ENCODE data around the gene KRTAP5-4. TPM values are rescaled to one million over a fixed set of nuclear protein-coding genes. Genes with fewer than 3 reads are reported as not detected.
A peak's percentile ranks its signal among the peaks of the same experiment; 100 is the strongest.
"Not testable (repeated sequence)": the region's sequence is repeated elsewhere in the genome, so short reads cannot be mapped to it uniquely, and the experiment has no call there.

KRTAP5-4 gene
- total and polyA plus RNA-seq, 8 donors = not detected

DNA sequence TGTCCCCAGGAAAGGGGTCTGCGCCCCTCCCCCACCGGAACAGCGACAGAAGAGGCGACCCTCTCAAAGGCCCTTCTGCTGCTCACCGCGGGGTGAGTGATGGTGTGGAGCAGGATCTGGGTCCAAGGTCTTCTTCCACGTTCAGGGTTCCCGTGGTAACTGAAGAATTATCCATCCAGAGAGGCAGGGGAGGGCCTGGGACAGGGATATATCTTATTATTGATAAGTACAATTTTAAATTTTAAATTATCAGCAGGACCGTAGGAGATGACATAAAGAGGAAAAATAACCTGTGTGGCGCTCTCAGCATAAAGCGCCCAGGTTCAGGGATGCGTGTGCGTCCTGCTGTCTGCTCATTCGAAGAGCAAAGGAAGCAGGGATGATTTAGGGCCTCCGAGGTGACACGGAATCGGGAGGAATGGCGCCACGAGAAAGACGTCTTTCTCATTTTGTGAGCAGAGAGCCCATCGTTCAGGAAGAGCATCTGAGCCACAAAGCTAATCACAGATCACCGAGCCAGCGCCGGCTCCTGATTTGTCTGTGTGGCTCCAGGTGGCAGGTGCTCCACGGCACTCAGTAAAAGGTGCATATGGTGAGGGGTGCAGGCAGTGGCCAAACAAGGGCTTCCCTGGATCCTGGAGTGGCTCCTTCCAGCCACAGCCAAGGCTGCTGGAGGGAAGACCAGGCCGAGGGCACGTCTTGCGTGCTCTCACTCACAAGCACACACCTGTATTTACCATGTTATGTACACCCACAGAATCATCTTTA lies 26.9 kb upstream of the KRTAP5-4 start:
- ATAC-seq = no peak
- TF ChIP-seq, protein P1, sequence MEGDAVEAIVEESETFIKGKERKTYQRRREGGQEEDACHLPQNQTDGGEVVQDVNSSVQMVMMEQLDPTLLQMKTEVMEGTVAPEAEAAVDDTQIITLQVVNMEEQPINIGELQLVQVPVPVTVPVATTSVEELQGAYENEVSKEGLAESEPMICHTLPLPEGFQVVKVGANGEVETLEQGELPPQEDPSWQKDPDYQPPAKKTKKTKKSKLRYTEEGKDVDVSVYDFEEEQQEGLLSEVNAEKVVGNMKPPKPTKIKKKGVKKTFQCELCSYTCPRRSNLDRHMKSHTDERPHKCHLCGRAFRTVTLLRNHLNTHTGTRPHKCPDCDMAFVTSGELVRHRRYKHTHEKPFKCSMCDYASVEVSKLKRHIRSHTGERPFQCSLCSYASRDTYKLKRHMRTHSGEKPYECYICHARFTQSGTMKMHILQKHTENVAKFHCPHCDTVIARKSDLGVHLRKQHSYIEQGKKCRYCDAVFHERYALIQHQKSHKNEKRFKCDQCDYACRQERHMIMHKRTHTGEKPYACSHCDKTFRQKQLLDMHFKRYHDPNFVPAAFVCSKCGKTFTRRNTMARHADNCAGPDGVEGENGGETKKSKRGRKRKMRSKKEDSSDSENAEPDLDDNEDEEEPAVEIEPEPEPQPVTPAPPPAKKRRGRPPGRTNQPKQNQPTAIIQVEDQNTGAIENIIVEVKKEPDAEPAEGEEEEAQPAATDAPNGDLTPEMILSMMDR (IDR thresholded peaks at IDR 0.05) = no peak
- H3K36me3 ChIP-seq = no peaks in the 10 kb centered on the region
- peaks cover 0 to 5% of the 10 kb centered on the region in 2 donors for H3K4me1 ChIP-seq
- no peak overlapping the region for H3K4me3 ChIP-seq
- no peak for DNase-seq
- intact Hi-C loops (cut with DNase I) = no loop called here
- H3K27ac ChIP-seq = no peak overlapping the region
- peaks cover 0 to 25% of the 10 kb centered on the region in 2 donors for H3K27me3 ChIP-seq
- H3K9me3 ChIP-seq = no peaks in the 10 kb centered on the region

DNA sequence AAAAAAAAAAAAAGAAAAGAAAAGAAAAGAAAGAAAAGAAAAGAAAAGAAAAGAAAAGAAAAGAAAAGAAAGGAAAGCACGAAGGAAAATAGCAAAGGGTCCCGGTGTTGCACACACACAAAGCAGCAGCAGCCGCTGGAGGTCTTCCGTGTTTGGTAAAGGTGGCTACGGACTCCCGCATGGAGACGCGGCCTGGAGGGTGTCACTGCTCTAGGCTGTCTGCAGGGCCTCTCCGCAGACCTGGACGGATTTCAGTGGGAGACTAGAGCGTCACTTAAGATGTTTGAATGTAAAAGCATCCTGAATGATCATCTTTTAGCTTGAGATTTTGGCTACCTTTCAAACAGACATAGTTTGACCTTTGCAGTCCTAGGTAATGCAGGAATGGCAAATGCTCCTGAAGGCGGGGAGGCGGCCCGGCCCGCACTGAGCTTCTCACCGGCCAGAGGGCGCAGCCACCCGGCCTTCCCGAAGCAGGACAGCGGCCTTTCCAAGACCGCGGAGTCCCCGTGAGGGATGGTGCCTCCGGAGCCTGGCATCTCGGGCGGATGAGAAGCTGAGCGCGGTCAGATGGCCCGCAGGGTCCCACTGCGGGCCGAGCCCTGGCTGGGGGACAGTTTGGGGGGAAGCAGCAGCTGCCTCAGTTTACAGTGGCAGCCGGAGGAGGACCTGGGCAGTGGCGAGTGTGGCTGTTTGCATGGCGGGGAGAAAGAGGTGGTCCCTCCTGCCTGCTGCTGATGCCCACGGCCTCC lies 26.1 kb upstream of the KRTAP5-4 start:
- Histone ChIP-seq H3K9me3 (no peaks in the 10 kb centered on the region), H3K4me1 (peaks cover 0 to 5% of the 10 kb centered on the region in 2 donors), H3K27me3 (peaks cover 0 to 22% of the 10 kb centered on the region in 2 donors), H3K27ac (no peak overlapping the region), H3K36me3 (no peaks in the 10 kb centered on the region), H3K4me3 (no peak overlapping the region)
- ATAC-seq = no peak
- peak in 1 of 4 donors; percentile 73 for DNase-seq
- TF ChIP-seq, protein P1 (IDR thresholded peaks at IDR 0.05) = no peak
- intact Hi-C loops (cut with DNase I) = no loop called here

DNA sequence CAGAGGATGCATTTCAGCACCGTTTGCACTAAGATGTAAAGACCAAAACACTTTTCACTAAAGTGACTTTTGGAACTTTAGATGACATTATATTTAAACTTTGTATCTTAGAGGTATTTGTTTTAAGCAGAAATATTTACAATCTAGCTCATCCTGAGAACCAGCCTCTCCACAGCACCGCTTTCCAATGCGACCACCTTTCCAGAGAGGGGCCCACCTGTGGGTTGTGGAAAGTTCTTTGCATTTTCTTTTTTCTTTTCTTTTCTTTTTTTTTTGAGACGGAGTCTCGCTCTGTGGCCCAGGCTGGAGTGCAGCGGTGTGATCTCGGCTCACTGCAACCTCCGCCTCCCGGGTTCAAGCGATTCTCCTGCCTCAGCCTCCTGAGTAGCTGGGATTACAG lies 24.6 kb upstream of the KRTAP5-4 start:
- ATAC-seq, H3K36me3 ChIP-seq: not testable (repeated sequence)

DNA sequence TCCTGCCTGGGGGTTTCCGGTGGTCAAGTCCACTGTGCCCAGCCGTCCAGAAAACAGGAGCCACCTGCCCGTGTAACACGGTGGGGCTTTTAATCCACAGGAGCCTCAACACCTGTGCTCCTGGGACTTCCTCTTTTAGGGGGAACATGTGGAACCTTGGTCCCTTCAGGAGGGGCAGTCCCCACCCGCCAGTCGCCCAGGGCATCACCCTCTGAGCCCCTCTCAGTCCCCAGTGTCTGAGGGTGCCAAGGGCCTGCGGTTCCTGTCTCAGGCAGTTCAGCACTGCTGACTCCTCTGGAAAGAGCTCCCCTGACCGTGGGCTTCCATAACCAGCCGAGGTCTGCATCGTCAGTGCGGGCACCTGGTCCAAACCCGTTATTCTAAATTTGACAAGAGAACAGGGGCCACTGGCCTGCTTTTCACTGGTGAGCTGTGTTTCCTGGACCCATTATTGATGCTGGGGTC lies 23.5 kb upstream of the KRTAP5-4 start:
- H3K27ac ChIP-seq = no peak overlapping the region
- H3K27me3 ChIP-seq = peaks cover 0 to 30% of the 10 kb centered on the region in 2 donors
- no peaks in the 10 kb centered on the region for H3K9me3 ChIP-seq
- ATAC-seq = no peak
- H3K4me3 ChIP-seq = no peak overlapping the region
- intact Hi-C loops (cut with DNase I) = no loop called here
- peaks cover 0 to 2% of the 10 kb centered on the region in 2 donors for H3K4me1 ChIP-seq
- peak in 1 of 4 donors; percentile 44 for DNase-seq
- TF ChIP-seq, protein P1 (IDR thresholded peaks at IDR 0.05) = no peak
- no peaks in the 10 kb centered on the region for H3K36me3 ChIP-seq

More for the DNA sequence above, 24.6 kb upstream of the KRTAP5-4 start:
- H3K4me1 ChIP-seq; intact Hi-C loops (cut with DNase I); DNase-seq; H3K9me3 ChIP-seq; H3K27ac ChIP-seq; H3K4me3 ChIP-seq: not testable (repeated sequence)
- peaks cover 0 to 22% of the 10 kb centered on the region in 2 donors for H3K27me3 ChIP-seq

DNA sequence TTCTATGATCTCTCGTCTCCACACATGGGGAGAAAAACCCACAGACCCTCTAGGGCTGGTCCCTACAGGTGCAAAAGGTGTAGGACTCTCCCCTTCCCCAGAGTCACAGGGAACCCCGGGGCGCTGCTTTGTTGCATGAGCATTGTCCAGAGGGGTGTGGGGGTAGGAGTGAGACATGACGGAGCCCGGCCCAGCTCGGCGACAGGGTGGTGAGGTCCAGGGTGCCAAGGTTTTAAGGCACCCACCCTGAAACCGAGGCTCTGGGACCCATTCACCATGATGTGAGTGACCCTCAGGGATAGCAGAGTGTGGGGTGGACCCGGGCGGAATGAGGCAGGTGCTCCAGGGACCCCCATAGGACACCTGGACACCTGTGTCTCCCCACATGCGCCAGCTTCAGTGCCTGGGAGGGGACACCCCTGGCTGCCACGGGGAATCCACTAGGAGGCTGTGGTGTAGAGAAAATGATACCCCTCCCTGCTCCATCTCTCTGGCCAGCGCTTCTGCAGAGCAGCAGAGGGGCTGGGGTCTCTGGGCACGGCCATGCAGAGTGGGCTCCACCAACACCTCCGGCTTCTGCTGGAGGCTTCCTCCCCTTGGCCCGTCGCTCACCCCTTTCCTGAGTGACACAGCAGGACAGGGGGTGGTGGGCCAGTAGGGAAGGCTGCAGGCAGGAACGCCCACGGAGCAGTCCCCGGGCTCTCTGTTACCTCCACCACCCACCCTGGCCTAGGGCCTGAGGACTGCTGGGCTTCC lies 22.8 kb upstream of the KRTAP5-4 start:
- peaks cover 0 to 37% of the 10 kb centered on the region in 2 donors for H3K27me3 ChIP-seq
- no peaks in the 10 kb centered on the region for H3K36me3 ChIP-seq
- no peak overlapping the region for H3K27ac ChIP-seq
- peaks cover 0 to 8% of the 10 kb centered on the region in 2 donors for H3K4me1 ChIP-seq
- no peak overlapping the region for H3K4me3 ChIP-seq
- intact Hi-C loops (cut with DNase I) = no loop called here
- TF ChIP-seq, protein P1 (IDR thresholded peaks at IDR 0.05) = no peak
- ATAC-seq (no peak), DNase-seq (peak in 1 of 4 donors; percentile 59)
- H3K9me3 ChIP-seq = no peaks in the 10 kb centered on the region

Data from left lung (tissue), 10 donors.